ENCODE results near the gene PRSS22.

- TF ChIP-seq CTCF (IDR thresholded peaks at IDR 0.05; ENCODE audit: borderline replicate concordance, extremely low read depth, low read length, poor library complexity, severe bottlenecking), result no peak
- TF ChIP-seq EZH2 (IDR thresholded peaks at IDR 0.05; ENCODE audit: borderline replicate concordance, low read depth, low read length, severe bottlenecking), result no peak
These were observed 17.1 kb downstream of the PRSS22 start for GRCh38 chr16:2840914-2841313.

All from DND-41 (cell line).